Smooth muscle cell of bladder (primary cell): ENCODE results near the gene TM9SF4. TPM values are rescaled to one million over a fixed set of nuclear protein-coding genes. Genes with fewer than 3 reads are reported as not detected.

ENCODE experiments used
- total RNA-seq: library from RNA; depleted of rRNA; stranded (reverse); fragments of >200 nt; gene quantifications from 2 replicates; pipeline ENCODE4 v1.2.3, GENCODE V29; 2014

Gene TM9SF4
- total RNA-seq, result 30.4 and 39.6 TPM in 2 replicates

GRCh38 chr20:32109392-32110172 is at the start of gene TM9SF4:
TSS of gene TM9SF4 (plus strand) at chr20:32109714. CDS start at chr20:32109741, 27 bp downstream.

GRCh38 chr20:32207626-32208498 is 98.3 kb downstream of the TM9SF4 start, which contains the start of the genes PLAGL2 and POFUT1:
TSS of gene PLAGL2 (minus strand) at chr20:32207743. CDS start at chr20:32202178, 5,565 bp downstream.
TSS of gene POFUT1 (plus strand) at chr20:32207880. CDS start at chr20:32207942, 62 bp downstream.

Other genes starting within 250 kb of the TM9SF4 start
- gene DUSP15, start 239.2 kb upstream of the TM9SF4 start, total RNA-seq, result 0.14 TPM in 1 of 2 replicates, not detected in the other
- gene TTLL9, start 239.1 kb upstream of the TM9SF4 start, total RNA-seq, result under 0.01 and 0.09 TPM in 2 replicates
- 3.4 and 4.3 TPM in 2 replicates for gene PDRG1, start 157.7 kb upstream of the TM9SF4 start, total RNA-seq
- gene XKR7, start 141.6 kb upstream of the TM9SF4 start, total RNA-seq, result not detected in 2 replicates
- gene CCM2L, start 99.3 kb upstream of the TM9SF4 start, total RNA-seq, result not detected in 2 replicates
- not detected in 2 replicates for gene HCK, start 57.5 kb upstream of the TM9SF4 start, total RNA-seq
- 1.3 and 1.7 TPM in 2 replicates for gene PLAGL2, start 98.0 kb downstream of the TM9SF4 start, total RNA-seq
- 39.1 and 41.1 TPM in 2 replicates for gene POFUT1, start 98.2 kb downstream of the TM9SF4 start, total RNA-seq
- gene KIF3B, start 167.9 kb downstream of the TM9SF4 start, total RNA-seq, result 25.5 and 35.3 TPM in 2 replicates
- 26.5 and 29.7 TPM in 2 replicates for gene ASXL1, start 248.6 kb downstream of the TM9SF4 start, total RNA-seq